Measurements from ENCODE around the gene TIMM22.

The TIMM22 gene

GRCh38 chr17:1032391-1032790 is 35.5 kb downstream of the TIMM22 start:
- POLR2A ChIA-PET = no interaction called here
- TF ChIP-seq ZBTB21 (tag by site-specific recombination; IDR thresholded peaks at IDR 0.05) (no peak), ZNF707 (tag by site-specific recombination; IDR thresholded peaks at IDR 0.05) (no peak), ZNF677 (tag by site-specific recombination; IDR thresholded peaks at IDR 0.05) (no peak), ZNF362 (tag by site-specific recombination; IDR thresholded peaks at IDR 0.05) (no peak)
- H3K4me1 ChIP-seq (ENCODE audit: control insufficient read depth, insufficient read depth, low read length) = no peaks in the 10 kb centered on the region
- no peak overlapping the region for H3K27ac ChIP-seq (ENCODE audit: extremely low read depth, low read depth, low read length)
- H3K9me3 ChIP-seq (ENCODE audit: control insufficient read depth, insufficient read depth, low read depth, low read length) = no peaks in the 10 kb centered on the region
- peaks cover 0 to 29% of the 10 kb centered on the region in 2 experiments; a peak in 1 of 3 replicates for H3K36me3 ChIP-seq (ENCODE audit: control insufficient read depth in 2 of 2, insufficient read depth in 1 of 2, low read length in 2 of 2)
- CTCF ChIA-PET = no interaction called here
- no peak overlapping the region for H3K4me3 ChIP-seq (ENCODE audit: low read depth, low read length)

- Histone ChIP-seq H3K27ac (ENCODE audit: extremely low read depth, low read depth, low read length) (no peak overlapping the region), H3K9me3 (ENCODE audit: control insufficient read depth, insufficient read depth, low read depth, low read length) (no peaks in the 10 kb centered on the region), H3K4me3 (ENCODE audit: low read depth, low read length) (no peak overlapping the region), H3K36me3 (ENCODE audit: control insufficient read depth in 2 of 2, insufficient read depth in 1 of 2, low read length in 2 of 2) (peaks cover 0 to 29% of the 10 kb centered on the region in 2 experiments; a peak in 1 of 3 replicates), H3K4me1 (ENCODE audit: control insufficient read depth, insufficient read depth, low read length) (no peaks in the 10 kb centered on the region)
- POLR2A ChIA-PET = no interaction called here
- CTCF ChIA-PET = interaction anchor here (0.6 to 1.0 kb wide), 2 partner anchors 15 to 22 kb away, joined by 3 to 4 read pairs; no protein-coding TSS in a partner anchor
- TF ChIP-seq ZNF335 (tag by site-specific recombination; conservative IDR thresholded peaks at IDR 0.05) (no peak), ZNF600 (tag by site-specific recombination; IDR thresholded peaks at IDR 0.05) (0 out of 2 replicates have a peak, but pooled peaks have one; percentile 20)
Measured at GRCh38 chr17:1033503-1033902, 36.6 kb downstream of the TIMM22 start.

- H3K36me3 ChIP-seq (ENCODE audit: control insufficient read depth in 2 of 2, insufficient read depth in 1 of 2, low read length in 2 of 2) = peaks cover 0 to 34% of the 10 kb centered on the region in 2 experiments; a peak in 1 of 3 replicates
- POLR2A ChIA-PET = interaction anchor here (0.5 kb wide), 1 partner anchor 225 kb away, joined by 3 read pairs; no protein-coding TSS in a partner anchor
- CTCF ChIA-PET = interaction anchor here (0.7 to 1.3 kb wide), 2 partner anchors 21 to 589 kb away, joined by 3 to 4 read pairs; partner anchors contain the start of gene RFLNB
- H3K4me3 ChIP-seq (ENCODE audit: low read depth, low read length) = no peak overlapping the region
- TF ChIP-seq, protein P1, sequence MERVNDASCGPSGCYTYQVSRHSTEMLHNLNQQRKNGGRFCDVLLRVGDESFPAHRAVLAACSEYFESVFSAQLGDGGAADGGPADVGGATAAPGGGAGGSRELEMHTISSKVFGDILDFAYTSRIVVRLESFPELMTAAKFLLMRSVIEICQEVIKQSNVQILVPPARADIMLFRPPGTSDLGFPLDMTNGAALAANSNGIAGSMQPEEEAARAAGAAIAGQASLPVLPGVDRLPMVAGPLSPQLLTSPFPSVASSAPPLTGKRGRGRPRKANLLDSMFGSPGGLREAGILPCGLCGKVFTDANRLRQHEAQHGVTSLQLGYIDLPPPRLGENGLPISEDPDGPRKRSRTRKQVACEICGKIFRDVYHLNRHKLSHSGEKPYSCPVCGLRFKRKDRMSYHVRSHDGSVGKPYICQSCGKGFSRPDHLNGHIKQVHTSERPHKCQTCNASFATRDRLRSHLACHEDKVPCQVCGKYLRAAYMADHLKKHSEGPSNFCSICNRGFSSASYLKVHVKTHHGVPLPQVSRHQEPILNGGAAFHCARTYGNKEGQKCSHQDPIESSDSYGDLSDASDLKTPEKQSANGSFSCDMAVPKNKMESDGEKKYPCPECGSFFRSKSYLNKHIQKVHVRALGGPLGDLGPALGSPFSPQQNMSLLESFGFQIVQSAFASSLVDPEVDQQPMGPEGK (tag by site-specific recombination; IDR thresholded peaks at IDR 0.05) = 0 out of 2 replicates have a peak, but pooled peaks have one; percentile 20
- no peak for TF ChIP-seq ZNF558 (tag by site-specific recombination; IDR thresholded peaks at IDR 0.05)
- no peak for TF ChIP-seq ZNF292 (tag by site-specific recombination; IDR thresholded peaks at IDR 0.05; ENCODE audit: borderline replicate concordance, low read depth)
- TF ChIP-seq ZBTB7A (tag by site-specific recombination; IDR thresholded peaks at IDR 0.05; ENCODE audit: low read depth) = peak; percentile 82; the same call in 1 of the 2 replicates
- no peak for TF ChIP-seq ZNF596 (tag by site-specific recombination; IDR thresholded peaks at IDR 0.05)
- TF ChIP-seq, protein P2, sequence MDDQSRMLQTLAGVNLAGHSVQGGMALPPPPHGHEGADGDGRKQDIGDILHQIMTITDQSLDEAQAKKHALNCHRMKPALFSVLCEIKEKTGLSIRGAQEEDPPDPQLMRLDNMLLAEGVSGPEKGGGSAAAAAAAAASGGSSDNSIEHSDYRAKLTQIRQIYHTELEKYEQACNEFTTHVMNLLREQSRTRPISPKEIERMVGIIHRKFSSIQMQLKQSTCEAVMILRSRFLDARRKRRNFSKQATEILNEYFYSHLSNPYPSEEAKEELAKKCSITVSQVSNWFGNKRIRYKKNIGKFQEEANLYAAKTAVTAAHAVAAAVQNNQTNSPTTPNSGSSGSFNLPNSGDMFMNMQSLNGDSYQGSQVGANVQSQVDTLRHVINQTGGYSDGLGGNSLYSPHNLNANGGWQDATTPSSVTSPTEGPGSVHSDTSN (CRISPR knock-in tag; IDR thresholded peaks at IDR 0.05) = no peak
- no peak for TF ChIP-seq YY2 (tag by site-specific recombination; IDR thresholded peaks at IDR 0.05)
- TF ChIP-seq, protein P3, sequence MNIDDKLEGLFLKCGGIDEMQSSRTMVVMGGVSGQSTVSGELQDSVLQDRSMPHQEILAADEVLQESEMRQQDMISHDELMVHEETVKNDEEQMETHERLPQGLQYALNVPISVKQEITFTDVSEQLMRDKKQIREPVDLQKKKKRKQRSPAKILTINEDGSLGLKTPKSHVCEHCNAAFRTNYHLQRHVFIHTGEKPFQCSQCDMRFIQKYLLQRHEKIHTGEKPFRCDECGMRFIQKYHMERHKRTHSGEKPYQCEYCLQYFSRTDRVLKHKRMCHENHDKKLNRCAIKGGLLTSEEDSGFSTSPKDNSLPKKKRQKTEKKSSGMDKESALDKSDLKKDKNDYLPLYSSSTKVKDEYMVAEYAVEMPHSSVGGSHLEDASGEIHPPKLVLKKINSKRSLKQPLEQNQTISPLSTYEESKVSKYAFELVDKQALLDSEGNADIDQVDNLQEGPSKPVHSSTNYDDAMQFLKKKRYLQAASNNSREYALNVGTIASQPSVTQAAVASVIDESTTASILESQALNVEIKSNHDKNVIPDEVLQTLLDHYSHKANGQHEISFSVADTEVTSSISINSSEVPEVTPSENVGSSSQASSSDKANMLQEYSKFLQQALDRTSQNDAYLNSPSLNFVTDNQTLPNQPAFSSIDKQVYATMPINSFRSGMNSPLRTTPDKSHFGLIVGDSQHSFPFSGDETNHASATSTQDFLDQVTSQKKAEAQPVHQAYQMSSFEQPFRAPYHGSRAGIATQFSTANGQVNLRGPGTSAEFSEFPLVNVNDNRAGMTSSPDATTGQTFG (tag by site-specific recombination; IDR thresholded peaks at IDR 0.05; ENCODE audit: borderline replicate concordance) = no peak
- TF ChIP-seq OSR2 (tag by site-specific recombination; IDR thresholded peaks at IDR 0.05) = no peak
- TF ChIP-seq ZNF24 (tag by site-specific recombination; IDR thresholded peaks at IDR 0.05) = no peak
- no peaks in the 10 kb centered on the region for H3K9me3 ChIP-seq (ENCODE audit: control insufficient read depth, insufficient read depth, low read depth, low read length)
- no peaks in the 10 kb centered on the region for H3K4me1 ChIP-seq (ENCODE audit: control insufficient read depth, insufficient read depth, low read length)
- no peak overlapping the region for H3K27ac ChIP-seq (ENCODE audit: extremely low read depth, low read depth, low read length)
Measured at GRCh38 chr17:1034652-1035210, 37.8 kb downstream of the TIMM22 start.

Data from HEK293 (cell line).